Smooth muscle cell (in vitro differentiated cells): Measurements from ENCODE around the gene TNFRSF1B. TPM values are rescaled to one million over a fixed set of nuclear protein-coding genes. Genes with fewer than 3 reads are reported as not detected.

Experiments used
- DNase-seq: peaks from one replicate; lab custom pipeline; 2025; ENCODE audit not compliant: unreplicated experiment; lab: John Stamatoyannopoulos, UW
- H2AFZ ChIP-seq: fragments of 200-600 bp; sonication (generic); 2 replicates; pipeline ENCODE4 v1.6.0; 2016; ENCODE audit warnings: antibody characterized with exemption, low read depth, mild to moderate bottlenecking
- H3F3A ChIP-seq: fragments of 200-600 bp; sonication (generic); 2 replicates; pipeline ENCODE4 v1.6.0; 2017; ENCODE audit warnings: antibody characterized with exemption, low read depth
- H3K27ac ChIP-seq: fragments of 200-600 bp; sonication (generic); 2 replicates; pipeline ENCODE4 v1.5.1; 2016; ENCODE audit warnings: low read depth, mild to moderate bottlenecking
- H3K27me3 ChIP-seq: fragments of 200-600 bp; sonication (generic); 2 replicates; pipeline ENCODE4 v1.6.1; 2016; ENCODE audit warnings: low read depth, mild to moderate bottlenecking
- H3K36me3 ChIP-seq: fragments of 200-600 bp; sonication (generic); 2 replicates; pipeline ENCODE4 v1.5.1; 2016; ENCODE audit warnings: low read depth
- H3K4me1 ChIP-seq: fragments of 200-600 bp; sonication (generic); 2 replicates; pipeline ENCODE4 v1.5.1; 2016; ENCODE audit warnings: low read depth
- H3K4me2 ChIP-seq: fragments of 200-600 bp; sonication (generic); 2 replicates; pipeline ENCODE4 v1.6.0; 2016; ENCODE audit warnings: mild to moderate bottlenecking
- H3K4me3 ChIP-seq: fragments of 200-600 bp; sonication (generic); 2 replicates; pipeline ENCODE4 v1.5.1; 2016; ENCODE audit warnings: mild to moderate bottlenecking
- H3K79me2 ChIP-seq: fragments of 200-600 bp; sonication (generic); 2 replicates; pipeline ENCODE4 v1.6.0; 2016; ENCODE audit warnings: low read depth, mild to moderate bottlenecking
- H3K9ac ChIP-seq: fragments of 200-600 bp; sonication (generic); 2 replicates; pipeline ENCODE4 v1.6.0; 2016; ENCODE audit warnings: low read depth
- H3K9me3 ChIP-seq: fragments of 200-600 bp; sonication (generic); replicated peaks from 2 replicates; pipeline ENCODE4 v1.5.1; 2016; ENCODE audit warnings: low read depth
- H4K20me1 ChIP-seq: fragments of 200-600 bp; sonication (generic); 2 replicates; pipeline ENCODE4 v1.6.0; 2016; ENCODE audit warnings: low read depth
- CTCF ChIP-seq: fragments of 200-600 bp; sonication (generic); IDR thresholded peaks from 2 replicates; pipeline ENCODE4 v1.5.1; 2017; ENCODE audit warnings: borderline replicate concordance, mild to moderate bottlenecking, antibody characterized with exemption; ENCODE audit not compliant: insufficient read depth, poor library complexity, severe bottlenecking
- WGBS: methylation state at CpG from one replicate; pipeline ENCODE4 v1.1.7; 2016; ENCODE audit warnings: low lambda C conversion rate; 5-methylcytosine and 5-hydroxymethylcytosine counted together
- polyA plus RNA-seq: library from polyadenylated mRNA; unstranded; fragments of >200 nt; fragmentation: Nextera tagmentation; extraction: Ambion mirVana; gene quantifications from 2 replicates; pipeline ENCODE4 v1.2.1, GENCODE V29; 2016
- total RNA-seq: library from RNA; depleted of rRNA; stranded (reverse); fragments of >200 nt; gene quantifications from 2 replicates; pipeline ENCODE4 v1.2.3, GENCODE V29; 2014

The TNFRSF1B gene
- total and polyA plus RNA-seq, 2 experiments from 2014 or later, result 9.0 to 20.3 TPM

GRCh38 chr1:12245116-12245515, 78.3 kb downstream of the TNFRSF1B start:
- DNase-seq, result no peak
- H3F3A ChIP-seq, result no peaks in the 10 kb centered on the region
- no peaks in the 10 kb centered on the region for H3K9me3 ChIP-seq
- H3K4me1 ChIP-seq, result no peaks in the 10 kb centered on the region
- peaks cover 9% of the 10 kb centered on the region for H3K36me3 ChIP-seq
- H3K27me3 ChIP-seq, result no peaks in the 10 kb centered on the region
- H3K4me2 ChIP-seq, result no peak overlapping the region
- no peaks in the 10 kb centered on the region for H3K79me2 ChIP-seq
- TF ChIP-seq CTCF, result no peak
- H3K9ac ChIP-seq, result no peak overlapping the region
- 87% methylated on average over 3 of the region's 3 CpGs for WGBS
- H3K27ac ChIP-seq, result no peak overlapping the region
- no peak overlapping the region for H2AFZ ChIP-seq
- no peak overlapping the region for H3K4me3 ChIP-seq
- H4K20me1 ChIP-seq, result peaks cover 21% of the 10 kb centered on the region

- peaks cover 9% of the 10 kb centered on the region for H3K36me3 ChIP-seq
- no peak overlapping the region for H2AFZ ChIP-seq
- DNase-seq, result no peak
- no peak overlapping the region for H3K27ac ChIP-seq
- H3K4me3 ChIP-seq, result no peak overlapping the region
- H3K4me1 ChIP-seq, result no peaks in the 10 kb centered on the region
- H3F3A ChIP-seq, result no peaks in the 10 kb centered on the region
- H4K20me1 ChIP-seq, result peaks cover 18% of the 10 kb centered on the region
- TF ChIP-seq CTCF, result no peak
- H3K27me3 ChIP-seq, result no peaks in the 10 kb centered on the region
- no peaks in the 10 kb centered on the region for H3K79me2 ChIP-seq
- H3K4me2 ChIP-seq, result no peak overlapping the region
- H3K9ac ChIP-seq, result no peak overlapping the region
- H3K9me3 ChIP-seq, result no peaks in the 10 kb centered on the region
These were observed 78.9 kb downstream of the TNFRSF1B start for GRCh38 chr1:12245733-12246132.

- no peaks in the 10 kb centered on the region for H3F3A ChIP-seq
- no peak for TF ChIP-seq CTCF
- no peaks in the 10 kb centered on the region for H3K9me3 ChIP-seq
- H2AFZ ChIP-seq, result no peak overlapping the region
- peaks cover 9% of the 10 kb centered on the region for H4K20me1 ChIP-seq
- H3K9ac ChIP-seq, result no peak overlapping the region
- H3K27me3 ChIP-seq, result no peaks in the 10 kb centered on the region
- H3K27ac ChIP-seq, result no peak overlapping the region
- no peak overlapping the region for H3K4me3 ChIP-seq
- H3K79me2 ChIP-seq, result no peaks in the 10 kb centered on the region
- no peaks in the 10 kb centered on the region for H3K4me1 ChIP-seq
- no peak overlapping the region for H3K4me2 ChIP-seq
- 96% methylated on average over 6 of the region's 6 CpGs for WGBS
- DNase-seq, result no peak
- H3K36me3 ChIP-seq, result peaks cover 9% of the 10 kb centered on the region
These were observed 79.8 kb downstream of the TNFRSF1B start for GRCh38 chr1:12246584-12246983.

GRCh38 chr1:12249181-12249580, 82.4 kb downstream of the TNFRSF1B start:
- no peak overlapping the region for H3K9ac ChIP-seq
- no peak overlapping the region for H3K4me2 ChIP-seq
- no peak overlapping the region for H3K27ac ChIP-seq
- H3K79me2 ChIP-seq, result no peaks in the 10 kb centered on the region
- H3K4me1 ChIP-seq, result no peaks in the 10 kb centered on the region
- H3F3A ChIP-seq, result no peaks in the 10 kb centered on the region
- H3K36me3 ChIP-seq, result peaks cover 9% of the 10 kb centered on the region
- peaks cover 4% of the 10 kb centered on the region for H4K20me1 ChIP-seq
- no peaks in the 10 kb centered on the region for H3K9me3 ChIP-seq
- H2AFZ ChIP-seq, result no peak overlapping the region
- TF ChIP-seq CTCF, result no peak
- no peak overlapping the region for H3K4me3 ChIP-seq
- DNase-seq, result no peak
- WGBS, result 97% methylated on average over 1 of the region's 1 CpG
- no peaks in the 10 kb centered on the region for H3K27me3 ChIP-seq
